Peyer's patch (tissue), 4 donors: Measurements from ENCODE around the gene ERF.

ENCODE experiments used
- CTCF ChIP-seq, 6 experiments: fragments of 450-650 bp in 4 of 6; fragments of 200-600 bp in 2 of 6; sonication (generic) in 1 of 6; IDR thresholded peaks; one replicate each; pipeline ENCODE4 v1.5.1; 2017 to 2019; ENCODE audit warnings: antibody characterized with exemption in 6 of 6, mild to moderate bottlenecking in 3 of 6, moderate library complexity in 1 of 6
- POLR2A ChIP-seq, 2 donors: fragments of 450-650 bp; IDR thresholded peaks; one replicate each; pipeline ENCODE4 v1.5.1; 2017; ENCODE audit warnings: antibody characterized with exemption in 2 of 2, mild to moderate bottlenecking in 2 of 2, moderate library complexity in 2 of 2

GRCh38 chr19:42220751-42221097, 34.2 kb downstream of the ERF start:
- TF ChIP-seq CTCF (IDR thresholded peaks at IDR 0.05) (no peak), POLR2A (IDR thresholded peaks at IDR 0.05) (no peak)
